DND-41 (cell line): ENCODE data around the gene NGB.

Experiments used
- ATAC-seq: fragments of 200-7000 bp; cut with Tn5 transposase; 3 replicates; pipeline ENCODE4 v1.9.1; 2021; ENCODE audit warnings: low read depth; ENCODE audit not compliant: insufficient read depth
- DNase-seq: peaks from one replicate; pipeline ENCODE4 v3.0.0-alpha.2; 2020
- H2AFZ ChIP-seq: 2 replicates; pipeline ENCODE4 v1.6.0; 2012; ENCODE audit warnings: low read depth, low read length
- H3K27ac ChIP-seq: 2 replicates; pipeline ENCODE4 v1.5.1; 2012; ENCODE audit warnings: low read length, inconsistent platforms
- H3K27me3 ChIP-seq: fragments of 200-600 bp; sonication (generic); 2 replicates; pipeline ENCODE4 v1.6.0; 2012; ENCODE audit warnings: low read length, mild to moderate bottlenecking, inconsistent platforms; ENCODE audit not compliant: insufficient read depth, poor library complexity
- H3K36me3 ChIP-seq: 2 replicates; pipeline ENCODE4 v1.5.1; 2012; ENCODE audit warnings: low read length, inconsistent platforms; ENCODE audit not compliant: insufficient read depth
- H3K4me1 ChIP-seq: 2 replicates; pipeline ENCODE4 v1.5.1; 2012; ENCODE audit warnings: mild to moderate bottlenecking, low read length; ENCODE audit not compliant: insufficient read depth
- H3K4me2 ChIP-seq: 2 replicates; pipeline ENCODE4 v1.6.0; 2012; ENCODE audit warnings: mild to moderate bottlenecking, moderate library complexity, low read length, inconsistent platforms; ENCODE audit not compliant: insufficient read depth
- H3K4me3 ChIP-seq, 2 experiments: fragments of 200-600 bp in 1 of 2; shearing (Covaris generic) in 1 of 2; 2 replicates each; pipeline ENCODE4 v1.5.1; 2012 to 2016; ENCODE audit warnings: inconsistent platforms in 2 of 2, low read length in 2 of 2, mild to moderate bottlenecking in 2 of 2, low read depth in 1 of 2, moderate library complexity in 1 of 2
- H3K79me2 ChIP-seq: 2 replicates; pipeline ENCODE4 v1.6.0; 2012; ENCODE audit warnings: low read length, inconsistent platforms; ENCODE audit not compliant: insufficient read depth
- H3K9ac ChIP-seq: 2 replicates; pipeline ENCODE4 v1.6.0; 2012; ENCODE audit warnings: low read depth, mild to moderate bottlenecking, inconsistent platforms, low read length, moderate library complexity
- H3K9me3 ChIP-seq: 2 replicates; pipeline ENCODE4 v1.5.1; 2012; ENCODE audit warnings: low read length, moderate library complexity, mild to moderate bottlenecking, inconsistent platforms; ENCODE audit not compliant: insufficient read depth, severe bottlenecking
- H4K20me1 ChIP-seq: 2 replicates; pipeline ENCODE4 v1.6.0; 2012; ENCODE audit warnings: low read length; ENCODE audit not compliant: insufficient read depth
- CTCF ChIP-seq: IDR thresholded peaks from 2 replicates; pipeline ENCODE4 v1.5.1; 2012; ENCODE audit warnings: borderline replicate concordance, low read length, moderate library complexity, mild to moderate bottlenecking; ENCODE audit not compliant: poor library complexity, severe bottlenecking; ENCODE audit errors: extremely low read depth
- EZH2 ChIP-seq: IDR thresholded peaks from 3 replicates; pipeline ENCODE4 v1.6.1; 2012; ENCODE audit warnings: borderline replicate concordance, low read depth, mild to moderate bottlenecking, moderate library complexity, low read length, inconsistent platforms; ENCODE audit not compliant: severe bottlenecking

NGB gene

GRCh38 chr14:77306416-77306815, 35.4 kb upstream of the NGB start:
- DNase-seq (no peak), ATAC-seq (no peak)
- Histone ChIP-seq H4K20me1 (no peaks in the 10 kb centered on the region), H3K4me3 (no peak overlapping the region), H3K27ac (no peak overlapping the region), H3K36me3 (peaks cover 27% of the 10 kb centered on the region), H3K9ac (no peak overlapping the region), H3K9me3 (no peaks in the 10 kb centered on the region), H3K79me2 (no peaks in the 10 kb centered on the region), H3K27me3 (no peaks in the 10 kb centered on the region), H2AFZ (no peak overlapping the region), H3K4me2 (no peak overlapping the region), H3K4me1 (no peaks in the 10 kb centered on the region)
- TF ChIP-seq CTCF, result no peak

GRCh38 chr14:77305696-77306095, 34.7 kb upstream of the NGB start:
- H3K36me3 ChIP-seq, result peaks cover 28% of the 10 kb centered on the region
- ATAC-seq (no peak), DNase-seq (no peak)
- no peaks in the 10 kb centered on the region for H3K4me1 ChIP-seq
- no peak overlapping the region for H3K4me3 ChIP-seq
- no peak overlapping the region for H3K9ac ChIP-seq
- no peak overlapping the region for H3K4me2 ChIP-seq
- H2AFZ ChIP-seq, result no peak overlapping the region
- H3K79me2 ChIP-seq, result no peaks in the 10 kb centered on the region
- H3K27ac ChIP-seq, result no peak overlapping the region
- H3K9me3 ChIP-seq, result no peaks in the 10 kb centered on the region
- no peak for TF ChIP-seq CTCF
- TF ChIP-seq EZH2, result no peak
- no peaks in the 10 kb centered on the region for H3K27me3 ChIP-seq
- no peaks in the 10 kb centered on the region for H4K20me1 ChIP-seq

GRCh38 chr14:77303417-77304156, 32.6 kb upstream of the NGB start:
- Histone ChIP-seq H3K4me3 (no peak overlapping the region), H2AFZ (no peak overlapping the region), H3K79me2 (no peaks in the 10 kb centered on the region), H3K27ac (no peak overlapping the region), H3K9me3 (no peaks in the 10 kb centered on the region), H3K27me3 (no peaks in the 10 kb centered on the region), H4K20me1 (no peaks in the 10 kb centered on the region), H3K4me2 (no peak overlapping the region), H3K4me1 (no peaks in the 10 kb centered on the region), H3K9ac (no peak overlapping the region), H3K36me3 (peaks cover 36% of the 10 kb centered on the region)
- TF ChIP-seq EZH2 (no peak), CTCF (no peak)
- ATAC-seq, result no peak
- DNase-seq, result no peak

- no peak for ATAC-seq
- no peaks in the 10 kb centered on the region for H3K79me2 ChIP-seq
- no peak for DNase-seq
- no peak overlapping the region for H3K4me2 ChIP-seq
- H3K4me1 ChIP-seq, result no peaks in the 10 kb centered on the region
- H2AFZ ChIP-seq, result no peak overlapping the region
- peaks cover 39% of the 10 kb centered on the region for H3K36me3 ChIP-seq
- H3K4me3 ChIP-seq, result no peak overlapping the region
- no peaks in the 10 kb centered on the region for H4K20me1 ChIP-seq
- no peak overlapping the region for H3K9ac ChIP-seq
- no peaks in the 10 kb centered on the region for H3K27me3 ChIP-seq
- H3K9me3 ChIP-seq, result no peaks in the 10 kb centered on the region
- H3K27ac ChIP-seq, result no peak overlapping the region
- no peak for TF ChIP-seq EZH2
- TF ChIP-seq CTCF, result no peak
Observed at GRCh38 chr14:77302926-77303325, 31.9 kb upstream of the NGB start.
